Neural progenitor cell (in vitro differentiated cells): ENCODE measurements around the gene RAP2B. TPM values are rescaled to one million over a fixed set of nuclear protein-coding genes. Genes with fewer than 3 reads are reported as not detected.

Source experiments
- DNase-seq: peaks from one replicate; pipeline ENCODE4 v3.0.0-alpha.2; 2016; ENCODE audit warnings: low spot score
- H2AFZ ChIP-seq: fragments of 200-600 bp; sonication (generic); replicated peaks from 2 replicates; pipeline ENCODE4 v1.6.1; 2016; ENCODE audit warnings: antibody characterized with exemption
- H3F3A ChIP-seq: fragments of 200-600 bp; sonication (generic); 2 replicates; pipeline ENCODE4 v1.6.1; 2016; ENCODE audit warnings: antibody characterized with exemption, low read depth
- H3K27ac ChIP-seq: fragments of 200-600 bp; sonication (generic); 2 replicates; pipeline ENCODE4 v1.5.1; 2016; ENCODE audit warnings: mild to moderate bottlenecking
- H3K27me3 ChIP-seq: fragments of 200-600 bp; sonication (generic); 2 replicates; pipeline ENCODE4 v1.6.1; 2016; ENCODE audit warnings: mild to moderate bottlenecking, moderate library complexity
- H3K36me3 ChIP-seq: fragments of 200-600 bp; sonication (generic); 2 replicates; pipeline ENCODE4 v1.5.1; 2016
- H3K4me1 ChIP-seq: fragments of 200-600 bp; sonication (generic); 2 replicates; pipeline ENCODE4 v1.6.1; 2016; ENCODE audit warnings: mixed run types
- H3K4me2 ChIP-seq: fragments of 200-600 bp; sonication (generic); 2 replicates; pipeline ENCODE4 v1.6.1; 2016
- H3K4me3 ChIP-seq: fragments of 200-600 bp; sonication (generic); 2 replicates; pipeline ENCODE4 v1.5.1; 2016
- H3K79me2 ChIP-seq: fragments of 200-600 bp; sonication (generic); 2 replicates; pipeline ENCODE4 v1.6.1; 2016; ENCODE audit warnings: low read depth
- H3K9ac ChIP-seq: fragments of 200-600 bp; sonication (generic); 2 replicates; pipeline ENCODE4 v1.6.1; 2016
- H3K9me3 ChIP-seq: fragments of 200-600 bp; sonication (generic); 2 replicates; pipeline ENCODE4 v1.5.1; 2016; ENCODE audit warnings: low read depth
- H4K20me1 ChIP-seq: fragments of 200-600 bp; sonication (generic); 2 replicates; pipeline ENCODE4 v1.6.1; 2016; ENCODE audit warnings: low read depth
- H3K27ac Mint-ChIP-seq: 3 replicates; pipeline ENCODE4 v1.8.0; 2021; ENCODE audit warnings: mixed read lengths
- H3K27me3 Mint-ChIP-seq: 2 replicates; pipeline ENCODE4 v1.8.0; 2022; ENCODE audit warnings: low read depth, mild to moderate bottlenecking, inconsistent platforms, moderate library complexity, mixed read lengths; ENCODE audit not compliant: insufficient read depth
- H3K36me3 Mint-ChIP-seq: 3 replicates; pipeline ENCODE4 v1.8.0; 2021; ENCODE audit warnings: mixed read lengths
- H3K4me1 Mint-ChIP-seq: 3 replicates; pipeline ENCODE4 v1.8.0; 2021; ENCODE audit warnings: mixed read lengths
- H3K4me3 Mint-ChIP-seq: 3 replicates; pipeline ENCODE4 v1.8.0; 2021; ENCODE audit warnings: mild to moderate bottlenecking, moderate library complexity, mixed read lengths
- H3K9me3 Mint-ChIP-seq: 3 replicates; pipeline ENCODE4 v1.8.0; 2020; ENCODE audit warnings: mixed read lengths
- EZH2 ChIP-seq: fragments of 200-600 bp; sonication (generic); IDR thresholded peaks from 2 replicates; pipeline ENCODE4 v1.6.1; 2017; ENCODE audit warnings: antibody characterized with exemption, mild to moderate bottlenecking, moderate library complexity
- EZH2phosphoT487 ChIP-seq: fragments of 200-600 bp; sonication (generic); IDR thresholded peaks from 2 replicates; pipeline ENCODE4 v1.6.1; 2017; ENCODE audit warnings: antibody characterized with exemption
- total RNA-seq: library from RNA; depleted of rRNA; stranded (reverse); fragments of >200 nt; gene quantifications from 2 replicates; pipeline ENCODE4 v1.2.3, GENCODE V29; 2015; ENCODE audit warnings: low replicate concordance
- TF ChIP-seq, protein P1 (sequence below): fragments of 200-600 bp; sonication (generic); IDR thresholded peaks from 2 replicates; pipeline ENCODE4 v1.5.1; 2017; ENCODE audit warnings: antibody characterized with exemption, mild to moderate bottlenecking

RAP2B gene
- total RNA-seq, 1 donor from 2014 or later: 15.9 TPM

GRCh38 chr3:153161138-153161713 is 800 bp upstream of the RAP2B start:
- Histone ChIP-seq H4K20me1 (peaks cover 37% of the 10 kb centered on the region), H3K27me3 (peaks cover 8% of the 10 kb centered on the region), H3K79me2 (peaks cover 41% of the 10 kb centered on the region), H3F3A (peaks cover 17% of the 10 kb centered on the region), H3K4me3 (peak overlapping the region; percentile 97), H3K9me3 (no peaks in the 10 kb centered on the region), H3K36me3 (no peaks in the 10 kb centered on the region), H3K27ac (peak overlapping the region; percentile 62), H3K4me2 (peak overlapping the region; percentile 88), H3K9ac (no peak overlapping the region), H2AFZ (peak overlapping the region; percentile 84), H3K4me1 (peaks cover 21% of the 10 kb centered on the region)
- peaks cover 30% of the 10 kb centered on the region for H3K4me1 Mint-ChIP-seq
- no peaks in the 10 kb centered on the region for H3K36me3 Mint-ChIP-seq
- TF ChIP-seq, protein P1, sequence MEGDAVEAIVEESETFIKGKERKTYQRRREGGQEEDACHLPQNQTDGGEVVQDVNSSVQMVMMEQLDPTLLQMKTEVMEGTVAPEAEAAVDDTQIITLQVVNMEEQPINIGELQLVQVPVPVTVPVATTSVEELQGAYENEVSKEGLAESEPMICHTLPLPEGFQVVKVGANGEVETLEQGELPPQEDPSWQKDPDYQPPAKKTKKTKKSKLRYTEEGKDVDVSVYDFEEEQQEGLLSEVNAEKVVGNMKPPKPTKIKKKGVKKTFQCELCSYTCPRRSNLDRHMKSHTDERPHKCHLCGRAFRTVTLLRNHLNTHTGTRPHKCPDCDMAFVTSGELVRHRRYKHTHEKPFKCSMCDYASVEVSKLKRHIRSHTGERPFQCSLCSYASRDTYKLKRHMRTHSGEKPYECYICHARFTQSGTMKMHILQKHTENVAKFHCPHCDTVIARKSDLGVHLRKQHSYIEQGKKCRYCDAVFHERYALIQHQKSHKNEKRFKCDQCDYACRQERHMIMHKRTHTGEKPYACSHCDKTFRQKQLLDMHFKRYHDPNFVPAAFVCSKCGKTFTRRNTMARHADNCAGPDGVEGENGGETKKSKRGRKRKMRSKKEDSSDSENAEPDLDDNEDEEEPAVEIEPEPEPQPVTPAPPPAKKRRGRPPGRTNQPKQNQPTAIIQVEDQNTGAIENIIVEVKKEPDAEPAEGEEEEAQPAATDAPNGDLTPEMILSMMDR: no peak
- TF ChIP-seq EZH2: no peak
- no peak for TF ChIP-seq EZH2phosphoT487
- DNase-seq: peak; percentile 99
- H3K27me3 Mint-ChIP-seq: peaks cover 9% of the 10 kb centered on the region
- no peaks in the 10 kb centered on the region for H3K9me3 Mint-ChIP-seq
- H3K27ac Mint-ChIP-seq: peak overlapping the region; percentile 89
- H3K4me3 Mint-ChIP-seq: peak overlapping the region; percentile 98

DNA sequence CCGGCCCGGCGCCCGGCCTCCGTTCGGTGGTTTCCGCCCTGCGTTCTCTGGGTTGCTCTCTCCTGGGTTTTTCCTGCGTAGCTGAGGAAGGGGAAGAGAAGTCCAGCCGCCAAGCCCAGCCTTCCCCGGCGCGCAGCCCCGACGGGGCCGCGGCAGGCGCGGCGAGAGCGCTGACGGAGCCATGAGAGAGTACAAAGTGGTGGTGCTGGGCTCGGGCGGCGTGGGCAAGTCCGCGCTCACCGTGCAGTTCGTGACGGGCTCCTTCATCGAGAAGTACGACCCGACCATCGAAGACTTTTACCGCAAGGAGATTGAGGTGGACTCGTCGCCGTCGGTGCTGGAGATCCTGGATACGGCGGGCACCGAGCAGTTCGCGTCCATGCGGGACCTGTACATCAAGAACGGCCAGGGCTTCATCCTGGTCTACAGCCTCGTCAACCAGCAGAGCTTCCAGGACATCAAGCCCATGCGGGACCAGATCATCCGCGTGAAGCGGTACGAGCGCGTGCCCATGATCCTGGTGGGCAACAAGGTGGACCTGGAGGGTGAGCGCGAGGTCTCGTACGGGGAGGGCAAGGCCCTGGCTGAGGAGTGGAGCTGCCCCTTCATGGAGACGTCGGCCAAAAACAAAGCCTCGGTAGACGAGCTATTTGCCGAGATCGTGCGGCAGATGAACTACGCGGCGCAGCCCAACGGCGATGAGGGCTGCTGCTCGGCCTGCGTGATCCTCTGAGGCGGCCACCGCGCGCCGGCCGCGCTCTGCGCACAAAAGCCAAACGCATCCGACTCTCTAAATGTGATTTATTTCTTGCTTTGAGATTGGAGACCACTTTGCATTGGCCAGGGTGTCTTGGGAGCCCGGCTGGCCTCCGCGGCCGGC is 727 bp downstream of the RAP2B start:
- H3K36me3 ChIP-seq: peaks cover 3% of the 10 kb centered on the region
- H3K4me1 ChIP-seq: peaks cover 24% of the 10 kb centered on the region
- peak overlapping the region; percentile 85 for H3K9ac ChIP-seq
- peaks cover 8% of the 10 kb centered on the region for H3K27me3 ChIP-seq
- peak overlapping the region; percentile 97 for H3K4me3 ChIP-seq
- H3K36me3 Mint-ChIP-seq: no peaks in the 10 kb centered on the region
- H3K9me3 ChIP-seq: no peaks in the 10 kb centered on the region
- peaks cover 17% of the 10 kb centered on the region for H3F3A ChIP-seq
- TF ChIP-seq EZH2 (no peak), EZH2phosphoT487 (no peak)
- TF ChIP-seq, protein P1: no peak
- H3K79me2 ChIP-seq: peaks cover 54% of the 10 kb centered on the region
- peak overlapping the region; percentile 82 for H2AFZ ChIP-seq
- H3K27ac ChIP-seq: no peak overlapping the region
- DNase-seq: peak; percentile 71
- peak overlapping the region; percentile 88 for H3K4me2 ChIP-seq
- peak overlapping the region; percentile 89 for H3K27ac Mint-ChIP-seq
- H3K27me3 Mint-ChIP-seq: peaks cover 9% of the 10 kb centered on the region
- H3K4me3 Mint-ChIP-seq: peak overlapping the region; percentile 98
- H3K9me3 Mint-ChIP-seq: no peaks in the 10 kb centered on the region
- H3K4me1 Mint-ChIP-seq: peaks cover 32% of the 10 kb centered on the region
- H4K20me1 ChIP-seq: peaks cover 47% of the 10 kb centered on the region

GRCh38 chr3:153163393-153163724 is 1.3 kb downstream of the RAP2B start:
- Histone ChIP-seq H3K36me3 (peaks cover 3% of the 10 kb centered on the region), H3K9me3 (no peaks in the 10 kb centered on the region), H3K9ac (peak overlapping the region; percentile 85), H3K4me2 (peak overlapping the region; percentile 88), H3K4me3 (peak overlapping the region; percentile 97), H3K27me3 (peaks cover 8% of the 10 kb centered on the region), H4K20me1 (peaks cover 47% of the 10 kb centered on the region), H3K27ac (no peak overlapping the region), H2AFZ (peak overlapping the region; percentile 82), H3K79me2 (peaks cover 54% of the 10 kb centered on the region), H3F3A (peaks cover 17% of the 10 kb centered on the region), H3K4me1 (peaks cover 24% of the 10 kb centered on the region)
- H3K27me3 Mint-ChIP-seq: peaks cover 9% of the 10 kb centered on the region
- H3K4me3 Mint-ChIP-seq: peak overlapping the region; percentile 98
- no peaks in the 10 kb centered on the region for H3K9me3 Mint-ChIP-seq
- no peak for DNase-seq
- peaks cover 32% of the 10 kb centered on the region for H3K4me1 Mint-ChIP-seq
- peak overlapping the region; percentile 60 for H3K27ac Mint-ChIP-seq
- no peaks in the 10 kb centered on the region for H3K36me3 Mint-ChIP-seq
- TF ChIP-seq, protein P1: no peak
- TF ChIP-seq EZH2phosphoT487 (no peak), EZH2 (no peak)
